Measurements from ENCODE around the gene GJD4. TPM values are rescaled to one million over a fixed set of nuclear protein-coding genes. Genes with fewer than 3 reads are reported as not detected.

GJD4 gene
- total RNA-seq, 1 experiment from 2014 or later = not detected

DNA sequence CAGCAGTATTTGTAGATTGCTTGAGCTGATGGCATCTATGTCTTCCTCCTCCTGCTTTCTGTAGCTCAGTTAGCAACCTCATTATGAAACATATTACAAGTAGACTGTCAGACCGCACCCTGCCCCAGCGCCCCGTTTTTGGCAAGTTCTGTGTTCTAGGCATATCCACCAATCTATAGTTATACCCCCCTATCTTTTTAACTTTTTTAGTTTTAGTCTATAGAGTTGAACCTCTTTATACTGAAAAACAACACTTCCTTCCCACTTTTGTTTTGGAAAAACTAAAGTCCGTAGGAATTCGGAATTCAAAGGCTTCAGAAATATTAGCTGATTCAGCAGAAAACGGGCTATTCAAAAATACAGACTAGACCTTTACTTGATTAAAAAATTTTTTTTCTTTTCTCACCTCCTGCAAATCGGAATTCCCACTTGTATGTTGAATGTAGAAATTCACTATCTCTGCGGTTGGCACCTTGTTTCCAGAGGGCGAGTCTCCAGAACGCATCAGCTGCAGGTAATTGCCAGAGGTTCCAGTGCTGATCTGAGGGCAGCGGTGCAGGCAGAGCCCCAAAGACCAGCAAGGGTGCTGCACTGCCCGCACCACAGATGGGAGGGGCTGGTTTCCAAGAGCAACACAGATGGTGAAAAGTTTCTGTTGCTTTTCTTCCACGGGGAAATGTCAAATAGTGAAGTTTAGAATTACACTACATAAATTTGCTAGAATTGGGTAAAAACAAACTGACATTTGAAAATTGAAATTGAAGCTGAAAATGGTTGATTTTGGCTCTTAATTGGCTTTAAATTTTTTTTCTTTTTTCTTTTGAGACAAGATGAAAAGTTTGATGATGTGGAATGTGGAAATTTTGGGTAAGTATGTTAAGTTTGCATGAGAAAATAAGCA is 39.2 kb downstream of the GJD4 start:
- RAD21 ChIA-PET (ENCODE audit: low non-redundant PET in 1 of 2, low total read pairs in 2 of 2, uncharacterized antibody in 2 of 2, unreplicated experiment in 2 of 2) = no interaction called here
- no peak for ATAC-seq
- Histone ChIP-seq H3K9me2 (ENCODE audit: insufficient read depth) (no peaks in the 10 kb centered on the region), H3K9ac (ENCODE audit: low read length) (no peak overlapping the region), H4K20me1 (ENCODE audit: insufficient read depth) (no peaks in the 10 kb centered on the region), H3K4me2 (ENCODE audit: low read length) (no peak overlapping the region), H3K27me3 (ENCODE audit: insufficient read depth, low read length) (peaks cover 26% of the 10 kb centered on the region), H3K4me1 (ENCODE audit: control insufficient read depth in 1 of 2, insufficient read depth in 2 of 2, low read length in 2 of 2) (peaks cover 8 to 28% of the 10 kb centered on the region in 2 experiments), H3K9me3 (ENCODE audit: control insufficient read depth in 1 of 2, insufficient read depth in 1 of 2, low read depth in 1 of 2, low read length in 2 of 2) (no peaks in the 10 kb centered on the region), H3K27ac (ENCODE audit: low read depth, low read length) (no peak overlapping the region), H3K4me3 (replicated peaks in 1 of 2; ENCODE audit: low read depth in 1 of 2, low read length in 2 of 2) (no peak overlapping the region), H3K79me2 (ENCODE audit: insufficient read depth, low read length) (no peaks in the 10 kb centered on the region), H3K36me3 (ENCODE audit: control insufficient read depth in 1 of 2, insufficient read depth in 2 of 2, low read length in 2 of 2) (no peaks in the 10 kb centered on the region), H2AFZ (ENCODE audit: low read depth, low read length, poor library complexity, severe bottlenecking) (no peak overlapping the region)
- POLR2A ChIA-PET = no interaction called here
- TF ChIP-seq POLR2A (IDR thresholded peaks at IDR 0.05; ENCODE audit: borderline replicate concordance, extremely low read depth, insufficient read depth, insufficient read length) (no peak), EGR1 (IDR thresholded peaks at IDR 0.05; ENCODE audit: low read depth) (no peak), RAD21 (IDR thresholded peaks at IDR 0.05; ENCODE audit: low read depth) (no peak)
- BruUV-seq (replicated peaks) = no TSS peak
- CTCF ChIA-PET = no interaction called here
- intact Hi-C loops (cut with micrococcal nuclease) = no loop called here
- no peak for DNase-seq (ENCODE audit: low read depth, low spot score)

GRCh38 chr10:35650894-35651293 is 45.8 kb downstream of the GJD4 start:
- no peak overlapping the region for H3K4me2 ChIP-seq (ENCODE audit: low read length)
- no peaks in the 10 kb centered on the region for H3K36me3 ChIP-seq (ENCODE audit: control insufficient read depth in 1 of 2, insufficient read depth in 2 of 2, low read length in 2 of 2)
- intact Hi-C loops (cut with micrococcal nuclease) = no loop called here
- H3K4me1 ChIP-seq (ENCODE audit: control insufficient read depth in 1 of 2, insufficient read depth in 2 of 2, low read length in 2 of 2) = no peaks in the 10 kb centered on the region
- H3K79me2 ChIP-seq (ENCODE audit: insufficient read depth, low read length) = no peaks in the 10 kb centered on the region
- BruUV-seq (replicated peaks) = no TSS peak
- peaks cover 9% of the 10 kb centered on the region for H3K27me3 ChIP-seq (ENCODE audit: insufficient read depth, low read length)
- H2AFZ ChIP-seq (ENCODE audit: low read depth, low read length, poor library complexity, severe bottlenecking) = no peak overlapping the region
- H3K4me3 ChIP-seq (replicated peaks in 1 of 2; ENCODE audit: low read depth in 1 of 2, low read length in 2 of 2) = no peak overlapping the region
- POLR2A ChIA-PET = no interaction called here
- DNase-seq (ENCODE audit: low read depth, low spot score) (no peak), ATAC-seq (no peak)
- no peak overlapping the region for H3K9ac ChIP-seq (ENCODE audit: low read length)
- no peaks in the 10 kb centered on the region for H4K20me1 ChIP-seq (ENCODE audit: insufficient read depth)
- H3K27ac ChIP-seq (ENCODE audit: low read depth, low read length) = no peak overlapping the region
- no peaks in the 10 kb centered on the region for H3K9me3 ChIP-seq (ENCODE audit: control insufficient read depth in 1 of 2, insufficient read depth in 1 of 2, low read depth in 1 of 2, low read length in 2 of 2)
- RAD21 ChIA-PET (ENCODE audit: low non-redundant PET in 1 of 2, low total read pairs in 2 of 2, uncharacterized antibody in 2 of 2, unreplicated experiment in 2 of 2) = no interaction called here
- H3K9me2 ChIP-seq (ENCODE audit: insufficient read depth) = no peaks in the 10 kb centered on the region
- CTCF ChIA-PET = no interaction called here
- TF ChIP-seq, protein P1, sequence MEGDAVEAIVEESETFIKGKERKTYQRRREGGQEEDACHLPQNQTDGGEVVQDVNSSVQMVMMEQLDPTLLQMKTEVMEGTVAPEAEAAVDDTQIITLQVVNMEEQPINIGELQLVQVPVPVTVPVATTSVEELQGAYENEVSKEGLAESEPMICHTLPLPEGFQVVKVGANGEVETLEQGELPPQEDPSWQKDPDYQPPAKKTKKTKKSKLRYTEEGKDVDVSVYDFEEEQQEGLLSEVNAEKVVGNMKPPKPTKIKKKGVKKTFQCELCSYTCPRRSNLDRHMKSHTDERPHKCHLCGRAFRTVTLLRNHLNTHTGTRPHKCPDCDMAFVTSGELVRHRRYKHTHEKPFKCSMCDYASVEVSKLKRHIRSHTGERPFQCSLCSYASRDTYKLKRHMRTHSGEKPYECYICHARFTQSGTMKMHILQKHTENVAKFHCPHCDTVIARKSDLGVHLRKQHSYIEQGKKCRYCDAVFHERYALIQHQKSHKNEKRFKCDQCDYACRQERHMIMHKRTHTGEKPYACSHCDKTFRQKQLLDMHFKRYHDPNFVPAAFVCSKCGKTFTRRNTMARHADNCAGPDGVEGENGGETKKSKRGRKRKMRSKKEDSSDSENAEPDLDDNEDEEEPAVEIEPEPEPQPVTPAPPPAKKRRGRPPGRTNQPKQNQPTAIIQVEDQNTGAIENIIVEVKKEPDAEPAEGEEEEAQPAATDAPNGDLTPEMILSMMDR (IDR thresholded peaks at IDR 0.05 in 2 of 3, conservative IDR thresholded peaks at IDR 0.05 in 1 of 3; ENCODE audit: borderline replicate concordance in 1 of 3, insufficient read depth in 1 of 3, low read depth in 2 of 3, low read length in 2 of 3) = no peak
- TF ChIP-seq CBX3 (IDR thresholded peaks at IDR 0.05; ENCODE audit: low read depth) = no peak
- no peak for TF ChIP-seq EZH2 (IDR thresholded peaks at IDR 0.05)
- TF ChIP-seq POLR2A (IDR thresholded peaks at IDR 0.05; ENCODE audit: borderline replicate concordance, extremely low read depth, insufficient read depth, insufficient read length) = no peak
- TF ChIP-seq MAX (IDR thresholded peaks at IDR 0.05) = no peak
- TF ChIP-seq SRF (IDR thresholded peaks at IDR 0.05; ENCODE audit: low read depth) = no peak
- no peak for TF ChIP-seq SP1 (IDR thresholded peaks at IDR 0.05; ENCODE audit: low read depth)
- TF ChIP-seq, protein P2, sequence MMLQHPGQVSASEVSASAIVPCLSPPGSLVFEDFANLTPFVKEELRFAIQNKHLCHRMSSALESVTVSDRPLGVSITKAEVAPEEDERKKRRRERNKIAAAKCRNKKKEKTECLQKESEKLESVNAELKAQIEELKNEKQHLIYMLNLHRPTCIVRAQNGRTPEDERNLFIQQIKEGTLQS (IDR thresholded peaks at IDR 0.05) = no peak
- TF ChIP-seq EGR1 (IDR thresholded peaks at IDR 0.05; ENCODE audit: low read depth) = no peak
- TF ChIP-seq ZFX (IDR thresholded peaks at IDR 0.05) = no peak
- TF ChIP-seq ZNF274 (IDR thresholded peaks at IDR 0.05; ENCODE audit: low read depth, low read length) = no peak
- TF ChIP-seq EZH2phosphoT487 (IDR thresholded peaks at IDR 0.05; ENCODE audit: borderline replicate concordance) = no peak
- no peak for TF ChIP-seq TCF7L2 (IDR thresholded peaks at IDR 0.05; ENCODE audit: borderline replicate concordance, extremely low read depth, insufficient read depth, insufficient read length)
- TF ChIP-seq RAD21 (IDR thresholded peaks at IDR 0.05; ENCODE audit: low read depth) = no peak
- TF ChIP-seq CEBPB (IDR thresholded peaks at IDR 0.05; ENCODE audit: low read depth) = no peak
- TF ChIP-seq FOSL1 (IDR thresholded peaks at IDR 0.05; ENCODE audit: low read depth) = no peak
